IPS-18c (cell line): ENCODE measurements around the gene ADGRV1.

Experiments
- H3K4me3 ChIP-seq: 2 replicates; pipeline ENCODE4 v1.7.0; 2013; ENCODE audit warnings: low read depth, mild to moderate bottlenecking, low read length, moderate library complexity; ENCODE audit not compliant: insufficient read depth
- H3K9me3 ChIP-seq: one replicate; pipeline ENCODE4 v1.6.1; 2013; ENCODE audit warnings: mild to moderate bottlenecking, low read length, moderate library complexity; ENCODE audit not compliant: control insufficient read depth, insufficient read depth

The ADGRV1 gene

GRCh38 chr5:91180506-91180905 is 621.9 kb downstream of the ADGRV1 start:
- Histone ChIP-seq H3K9me3 (no peaks in the 10 kb centered on the region), H3K4me3 (no peak overlapping the region)

- Histone ChIP-seq H3K9me3 (no peaks in the 10 kb centered on the region), H3K4me3 (no peak overlapping the region)
Measured at GRCh38 chr5:91182763-91183162, 624.2 kb downstream of the ADGRV1 start.

GRCh38 chr5:91183743-91184142 is 625.1 kb downstream of the ADGRV1 start:
- Histone ChIP-seq H3K9me3 (no peaks in the 10 kb centered on the region), H3K4me3 (no peak overlapping the region)

GRCh38 chr5:91186101-91186500 is 627.5 kb downstream of the ADGRV1 start:
- no peaks in the 10 kb centered on the region for H3K9me3 ChIP-seq
- no peak overlapping the region for H3K4me3 ChIP-seq

GRCh38 chr5:91187032-91187431 is 628.4 kb downstream of the ADGRV1 start:
- H3K9me3 ChIP-seq: no peaks in the 10 kb centered on the region
- H3K4me3 ChIP-seq: no peak overlapping the region

GRCh38 chr5:91188755-91189154 is 630.2 kb downstream of the ADGRV1 start:
- H3K9me3 ChIP-seq: no peaks in the 10 kb centered on the region
- no peak overlapping the region for H3K4me3 ChIP-seq

- no peaks in the 10 kb centered on the region for H3K9me3 ChIP-seq
- H3K4me3 ChIP-seq: no peak overlapping the region
Measured at GRCh38 chr5:91189480-91190313, 631.1 kb downstream of the ADGRV1 start.

- H3K9me3 ChIP-seq: no peaks in the 10 kb centered on the region
- H3K4me3 ChIP-seq: no peak overlapping the region
Measured at GRCh38 chr5:91190314-91190690, 631.7 kb downstream of the ADGRV1 start.

- no peaks in the 10 kb centered on the region for H3K9me3 ChIP-seq
Measured at GRCh38 chr5:91194824-91195381, 636.3 kb downstream of the ADGRV1 start.

GRCh38 chr5:91200692-91201091 is 642.1 kb downstream of the ADGRV1 start:
- H3K9me3 ChIP-seq: no peaks in the 10 kb centered on the region
- no peak overlapping the region for H3K4me3 ChIP-seq

More at GRCh38 chr5:91194824-91195381, 636.3 kb downstream of the ADGRV1 start:
- no peak overlapping the region for H3K4me3 ChIP-seq

GRCh38 chr5:91206103-91206502 is 647.5 kb downstream of the ADGRV1 start:
- no peak overlapping the region for H3K4me3 ChIP-seq
- no peaks in the 10 kb centered on the region for H3K9me3 ChIP-seq

- H3K4me3 ChIP-seq: no peak overlapping the region
- no peaks in the 10 kb centered on the region for H3K9me3 ChIP-seq
Measured at GRCh38 chr5:91206734-91207133, 648.1 kb downstream of the ADGRV1 start.

- H3K9me3 ChIP-seq: no peaks in the 10 kb centered on the region
- H3K4me3 ChIP-seq: no peak overlapping the region
Measured at GRCh38 chr5:91207248-91207647, 648.7 kb downstream of the ADGRV1 start.

GRCh38 chr5:91211997-91212713 is 653.6 kb downstream of the ADGRV1 start:
- Histone ChIP-seq H3K4me3 (no peak overlapping the region), H3K9me3 (no peaks in the 10 kb centered on the region)

GRCh38 chr5:91212714-91213092 is 654.1 kb downstream of the ADGRV1 start:
- Histone ChIP-seq H3K4me3 (no peak overlapping the region), H3K9me3 (no peaks in the 10 kb centered on the region)
